ENCODE results near the gene NELL1.

Gene NELL1

GRCh38 chr11:20933086-20933485, 263.7 kb downstream of the NELL1 start:
- no peak for TF ChIP-seq SIN3A (IDR thresholded peaks at IDR 0.05; ENCODE audit: borderline replicate concordance, insufficient read depth, low read length)
- TF ChIP-seq FOXP2 (optimal IDR thresholded peaks at IDR 0.05; ENCODE audit: borderline replicate concordance, extremely low read depth, extremely low read length, insufficient read depth), result no peak
- no peak for TF ChIP-seq TAF1 (IDR thresholded peaks at IDR 0.05; ENCODE audit: borderline replicate concordance, insufficient read depth, low read length)
- no peak for TF ChIP-seq POLR2AphosphoS5 (IDR thresholded peaks at IDR 0.05; ENCODE audit: low read depth, low read length)
- TF ChIP-seq, protein P1, sequence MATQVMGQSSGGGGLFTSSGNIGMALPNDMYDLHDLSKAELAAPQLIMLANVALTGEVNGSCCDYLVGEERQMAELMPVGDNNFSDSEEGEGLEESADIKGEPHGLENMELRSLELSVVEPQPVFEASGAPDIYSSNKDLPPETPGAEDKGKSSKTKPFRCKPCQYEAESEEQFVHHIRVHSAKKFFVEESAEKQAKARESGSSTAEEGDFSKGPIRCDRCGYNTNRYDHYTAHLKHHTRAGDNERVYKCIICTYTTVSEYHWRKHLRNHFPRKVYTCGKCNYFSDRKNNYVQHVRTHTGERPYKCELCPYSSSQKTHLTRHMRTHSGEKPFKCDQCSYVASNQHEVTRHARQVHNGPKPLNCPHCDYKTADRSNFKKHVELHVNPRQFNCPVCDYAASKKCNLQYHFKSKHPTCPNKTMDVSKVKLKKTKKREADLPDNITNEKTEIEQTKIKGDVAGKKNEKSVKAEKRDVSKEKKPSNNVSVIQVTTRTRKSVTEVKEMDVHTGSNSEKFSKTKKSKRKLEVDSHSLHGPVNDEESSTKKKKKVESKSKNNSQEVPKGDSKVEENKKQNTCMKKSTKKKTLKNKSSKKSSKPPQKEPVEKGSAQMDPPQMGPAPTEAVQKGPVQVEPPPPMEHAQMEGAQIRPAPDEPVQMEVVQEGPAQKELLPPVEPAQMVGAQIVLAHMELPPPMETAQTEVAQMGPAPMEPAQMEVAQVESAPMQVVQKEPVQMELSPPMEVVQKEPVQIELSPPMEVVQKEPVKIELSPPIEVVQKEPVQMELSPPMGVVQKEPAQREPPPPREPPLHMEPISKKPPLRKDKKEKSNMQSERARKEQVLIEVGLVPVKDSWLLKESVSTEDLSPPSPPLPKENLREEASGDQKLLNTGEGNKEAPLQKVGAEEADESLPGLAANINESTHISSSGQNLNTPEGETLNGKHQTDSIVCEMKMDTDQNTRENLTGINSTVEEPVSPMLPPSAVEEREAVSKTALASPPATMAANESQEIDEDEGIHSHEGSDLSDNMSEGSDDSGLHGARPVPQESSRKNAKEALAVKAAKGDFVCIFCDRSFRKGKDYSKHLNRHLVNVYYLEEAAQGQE (IDR thresholded peaks at IDR 0.05; ENCODE audit: insufficient read depth in 1 of 2, low read depth in 2 of 2, low read length in 2 of 2), result no peak

DNA sequence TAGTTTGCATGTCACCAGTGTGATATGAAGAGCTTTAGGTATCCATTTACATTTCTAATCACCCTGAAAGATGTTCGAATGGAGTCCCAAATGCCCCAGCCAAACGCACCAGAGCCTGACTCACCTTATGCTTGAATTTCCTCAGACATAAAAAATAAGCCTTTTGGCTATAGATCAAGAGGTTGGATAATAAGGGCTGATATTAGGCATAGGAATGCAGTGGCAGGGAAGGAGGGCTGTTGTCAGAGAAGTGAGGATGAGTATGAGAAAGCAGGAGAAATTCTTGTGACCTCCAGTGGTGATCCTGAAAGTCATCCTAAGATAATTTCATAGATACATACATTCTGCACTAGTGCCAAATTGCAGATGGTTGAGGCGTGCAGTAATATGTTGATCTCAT, 264.6 kb downstream of the NELL1 start:
- TF ChIP-seq POLR2AphosphoS5 (IDR thresholded peaks at IDR 0.05; ENCODE audit: low read depth, low read length) (no peak), FOXP2 (optimal IDR thresholded peaks at IDR 0.05; ENCODE audit: borderline replicate concordance, extremely low read depth, extremely low read length, insufficient read depth) (no peak), SIN3A (IDR thresholded peaks at IDR 0.05; ENCODE audit: borderline replicate concordance, insufficient read depth, low read length) (no peak), TAF1 (IDR thresholded peaks at IDR 0.05; ENCODE audit: borderline replicate concordance, insufficient read depth, low read length) (no peak)
- TF ChIP-seq, protein P1 (IDR thresholded peaks at IDR 0.05; ENCODE audit: insufficient read depth in 1 of 2, low read depth in 2 of 2, low read length in 2 of 2), result no peak

- TF ChIP-seq FOXP2 (optimal IDR thresholded peaks at IDR 0.05; ENCODE audit: borderline replicate concordance, extremely low read depth, extremely low read length, insufficient read depth) (no peak), SIN3A (IDR thresholded peaks at IDR 0.05; ENCODE audit: borderline replicate concordance, insufficient read depth, low read length) (no peak), POLR2AphosphoS5 (IDR thresholded peaks at IDR 0.05; ENCODE audit: low read depth, low read length) (no peak), TAF1 (IDR thresholded peaks at IDR 0.05; ENCODE audit: borderline replicate concordance, insufficient read depth, low read length) (no peak)
- TF ChIP-seq, protein P1 (IDR thresholded peaks at IDR 0.05; ENCODE audit: insufficient read depth in 1 of 2, low read depth in 2 of 2, low read length in 2 of 2), result no peak
These were observed 265.1 kb downstream of the NELL1 start for GRCh38 chr11:20934516-20934915.

DNA sequence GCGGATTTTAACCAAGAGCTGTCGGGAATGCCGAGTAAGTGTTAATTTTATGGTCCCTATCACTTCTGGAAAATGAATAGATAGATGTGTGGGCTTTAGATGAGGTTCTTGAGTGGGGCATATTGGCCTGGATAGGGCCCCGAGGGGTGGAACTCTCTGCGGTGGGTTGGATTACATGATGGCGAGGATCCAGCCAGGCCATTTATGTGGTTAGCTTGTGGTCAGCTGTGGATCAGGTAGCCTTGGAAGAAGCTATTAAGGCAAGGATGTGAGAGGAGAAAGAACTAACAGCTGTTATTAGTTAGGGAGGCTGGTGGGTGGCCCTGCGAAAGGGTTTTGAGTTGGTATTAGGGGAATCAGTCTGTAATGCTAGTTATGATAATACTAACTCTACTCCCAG, 268.4 kb downstream of the NELL1 start:
- no peak for TF ChIP-seq FOXP2 (optimal IDR thresholded peaks at IDR 0.05; ENCODE audit: borderline replicate concordance, extremely low read depth, extremely low read length, insufficient read depth)
- TF ChIP-seq SIN3A (IDR thresholded peaks at IDR 0.05; ENCODE audit: borderline replicate concordance, insufficient read depth, low read length), result no peak
- TF ChIP-seq TAF1 (IDR thresholded peaks at IDR 0.05; ENCODE audit: borderline replicate concordance, insufficient read depth, low read length), result no peak
- TF ChIP-seq POLR2AphosphoS5 (IDR thresholded peaks at IDR 0.05; ENCODE audit: low read depth, low read length), result no peak

DNA sequence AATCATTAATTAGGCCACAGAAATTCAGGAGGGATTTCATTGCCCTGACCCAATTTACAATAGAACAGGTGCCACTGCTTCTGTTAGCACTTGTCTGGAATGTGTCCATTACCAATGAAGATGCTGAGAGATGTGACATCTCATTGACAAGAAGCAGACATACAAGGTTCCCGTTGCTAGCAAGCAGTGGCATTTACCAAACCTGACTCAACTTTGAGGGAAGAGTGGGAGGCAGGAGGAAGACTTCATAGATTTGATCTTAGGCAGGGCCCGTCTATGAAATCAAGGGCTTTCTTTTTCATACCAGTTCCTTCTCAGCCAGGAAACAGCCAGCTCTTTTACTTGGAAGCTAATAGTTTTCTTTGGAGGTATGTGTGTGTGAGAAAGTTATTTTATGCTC, 280.2 kb downstream of the NELL1 start:
- TF ChIP-seq POLR2AphosphoS5 (IDR thresholded peaks at IDR 0.05; ENCODE audit: low read depth, low read length), result no peak
- TF ChIP-seq TAF1 (IDR thresholded peaks at IDR 0.05; ENCODE audit: borderline replicate concordance, insufficient read depth, low read length), result no peak
- no peak for TF ChIP-seq FOXP2 (optimal IDR thresholded peaks at IDR 0.05; ENCODE audit: borderline replicate concordance, extremely low read depth, extremely low read length, insufficient read depth)
- TF ChIP-seq, protein P1 (IDR thresholded peaks at IDR 0.05; ENCODE audit: insufficient read depth in 1 of 2, low read depth in 2 of 2, low read length in 2 of 2), result no peak
- TF ChIP-seq SIN3A (IDR thresholded peaks at IDR 0.05; ENCODE audit: borderline replicate concordance, insufficient read depth, low read length), result no peak
